DMS53 (cell line): ENCODE data around the gene SLC2A2.
A peak's percentile ranks its signal among the peaks of the same experiment; 100 is the strongest.

Experiments used
- DNase-seq: peaks from one replicate; lab custom pipeline; 2025; lab: John Stamatoyannopoulos, UW

The SLC2A2 gene

DNA sequence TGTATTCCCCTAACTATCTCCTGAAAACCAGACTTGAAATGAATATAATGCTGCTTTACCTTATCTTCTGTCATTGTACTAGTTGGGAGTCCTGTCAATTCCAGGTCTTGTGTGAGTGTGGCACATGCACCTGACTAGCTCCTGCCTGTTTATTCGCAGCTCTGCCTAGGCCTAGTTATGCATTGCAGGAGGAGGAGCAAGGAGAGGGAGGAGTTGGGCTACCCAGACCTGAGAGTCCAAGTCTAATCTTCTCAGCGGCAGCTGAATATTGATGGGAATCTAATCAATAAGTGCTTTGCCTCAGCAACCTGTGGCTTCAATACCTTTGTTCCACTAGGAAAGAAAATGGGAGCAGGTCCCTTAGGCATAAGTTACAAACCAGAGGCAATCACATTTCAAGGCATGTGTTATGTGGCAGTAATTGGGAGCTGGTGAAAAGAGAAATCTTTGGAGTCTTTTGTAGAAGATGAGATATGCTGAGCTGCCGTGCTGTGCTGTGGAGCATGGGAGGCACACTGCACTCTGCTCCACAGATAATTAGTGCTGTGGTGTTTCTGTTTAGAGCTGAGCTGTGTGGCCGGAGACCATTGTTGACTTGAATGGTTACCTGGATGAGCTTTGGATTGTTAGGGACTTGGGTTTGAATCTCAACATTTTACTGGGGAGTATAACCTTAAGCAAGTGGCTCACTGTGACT, at the start of gene SLC2A2:
TSS of gene SLC2A2 (minus strand) at position 124 of the 697 bp plus-strand sequence. CDS start at position 74, 50 bp downstream.
- DNase-seq: peak; percentile 14

DNA sequence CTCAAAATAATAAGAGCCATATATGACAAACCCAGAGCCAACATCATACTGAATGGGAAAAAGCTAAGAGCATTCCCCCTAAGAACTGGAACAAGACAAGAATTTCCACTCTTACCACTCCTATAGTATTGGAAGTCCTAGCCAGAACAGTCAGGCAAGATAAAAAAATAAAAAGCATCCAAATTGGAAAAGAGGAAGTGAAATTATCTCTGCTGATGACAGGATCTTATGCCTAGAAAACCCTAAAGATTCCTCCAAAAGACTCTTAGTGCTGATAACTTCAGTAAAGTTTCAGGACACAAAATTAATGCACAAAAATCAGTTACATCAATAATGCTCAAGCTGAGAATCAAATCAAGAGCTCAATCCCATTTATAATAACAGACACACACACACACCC, 45.9 kb upstream of the SLC2A2 start:
- DNase-seq: no peak

DNA sequence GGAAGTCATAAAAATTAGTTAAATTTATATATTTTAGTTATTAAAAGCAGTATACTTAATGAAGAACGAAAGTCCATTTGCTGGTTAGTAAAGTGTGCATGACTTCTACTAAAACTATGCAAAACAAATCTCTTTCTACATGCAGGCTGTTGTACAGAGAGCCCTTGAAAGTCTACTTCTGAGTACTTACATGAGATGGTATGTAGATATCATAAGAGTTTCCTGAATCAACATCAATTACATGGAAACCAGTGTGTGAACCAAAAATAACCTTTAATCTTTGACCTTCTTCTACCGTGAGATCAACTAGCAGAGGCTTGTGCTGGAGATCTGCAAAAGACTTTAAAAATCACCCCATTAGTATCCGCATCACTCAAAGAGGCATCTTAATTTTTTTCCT, 42.1 kb upstream of the SLC2A2 start:
- peak; percentile 9 for DNase-seq

DNA sequence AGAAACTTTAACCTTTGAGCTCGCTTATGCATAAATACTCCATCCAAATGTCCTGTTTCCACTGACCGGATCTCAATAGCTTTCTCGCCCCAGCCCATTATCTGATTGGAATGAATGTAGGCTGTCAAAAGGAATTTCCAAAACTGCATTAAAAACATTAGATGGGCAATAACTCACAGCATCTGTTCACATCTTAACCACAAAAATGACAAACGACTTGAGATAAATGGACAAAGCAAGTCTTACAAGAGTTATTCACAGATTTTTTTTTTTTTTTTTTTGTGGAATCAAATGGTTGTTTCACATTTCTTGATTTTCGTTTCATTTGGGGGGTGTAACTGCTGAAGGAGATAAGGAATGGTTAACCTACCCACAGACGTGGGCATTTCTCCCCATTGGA, 39.7 kb upstream of the SLC2A2 start:
- DNase-seq: no peak

DNA sequence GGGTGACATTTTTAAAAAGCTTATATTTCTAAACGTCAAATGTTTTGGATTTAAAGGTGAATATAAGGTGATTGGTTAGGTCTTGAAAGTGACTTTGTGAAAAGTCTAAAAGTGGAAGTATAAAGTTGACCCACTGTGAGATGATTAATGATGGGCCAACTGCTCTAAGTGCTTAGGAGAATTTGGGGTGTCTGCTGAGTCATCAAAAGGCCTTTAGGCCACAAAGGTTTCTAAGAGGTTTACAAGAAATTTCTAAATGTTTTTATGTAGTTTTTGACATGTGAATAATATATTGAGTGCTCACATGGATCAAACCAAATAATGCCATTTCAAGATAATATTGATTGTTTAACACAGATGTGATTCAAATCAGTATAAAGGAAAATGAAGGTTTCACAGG, 39.2 kb upstream of the SLC2A2 start:
- DNase-seq: no peak

DNA sequence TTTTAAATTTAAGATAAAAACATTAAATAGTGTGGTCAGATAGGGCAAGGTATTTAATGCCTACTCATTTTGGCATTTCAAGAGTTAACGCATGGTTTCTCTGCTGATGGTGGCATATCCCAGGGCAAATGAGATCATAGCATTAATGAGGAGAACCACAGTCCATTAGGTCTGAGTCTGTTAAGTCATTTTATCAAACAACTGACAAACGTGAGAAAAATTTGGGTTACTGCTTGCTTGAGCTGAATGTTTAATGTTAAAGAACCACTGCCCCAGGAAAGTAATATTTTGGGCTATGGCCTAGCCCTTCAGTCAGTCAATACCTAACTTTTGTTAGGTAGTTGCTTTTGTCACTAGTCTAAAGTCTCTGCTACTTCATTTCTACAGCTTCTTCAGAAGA, 37.9 kb upstream of the SLC2A2 start:
- DNase-seq: no peak

DNA sequence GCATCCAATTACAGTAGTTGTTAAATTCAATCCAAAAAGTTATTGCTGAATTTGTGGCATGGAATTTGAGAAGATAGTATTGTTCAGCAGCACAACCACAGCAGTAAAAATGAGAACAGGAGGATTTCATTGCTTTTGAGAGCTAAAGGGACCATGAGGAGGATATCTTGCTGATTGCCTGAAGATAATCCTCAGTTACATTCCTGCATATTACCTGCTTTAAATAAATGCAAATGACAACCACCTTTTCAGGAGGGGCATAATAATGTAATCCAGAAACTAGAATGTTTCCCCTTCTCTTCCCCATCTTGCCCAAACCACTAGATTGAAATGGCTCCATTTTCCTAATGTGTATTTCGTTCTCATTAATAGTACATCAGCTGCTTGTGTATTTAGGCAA, 35.2 kb upstream of the SLC2A2 start:
- DNase-seq: no peak

DNA sequence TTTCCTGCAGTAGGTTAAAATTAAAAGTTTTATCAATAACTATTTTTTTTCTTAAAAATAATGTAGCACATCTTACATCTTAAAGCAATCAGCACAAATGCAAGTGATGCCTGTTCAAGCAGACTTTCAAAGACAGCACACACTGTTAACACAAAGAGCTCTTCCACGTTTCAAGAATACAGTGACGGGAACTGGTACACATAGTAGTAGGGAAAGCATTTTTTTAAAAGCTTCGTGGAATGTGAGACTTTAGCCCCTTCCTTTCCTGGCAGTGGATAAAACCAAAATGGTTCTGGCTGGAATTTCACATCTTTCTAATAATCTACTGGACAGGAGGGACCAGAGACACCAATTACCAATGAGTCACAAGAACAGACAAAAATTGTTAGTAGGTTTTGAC, 33.5 kb upstream of the SLC2A2 start:
- DNase-seq: no peak

DNA sequence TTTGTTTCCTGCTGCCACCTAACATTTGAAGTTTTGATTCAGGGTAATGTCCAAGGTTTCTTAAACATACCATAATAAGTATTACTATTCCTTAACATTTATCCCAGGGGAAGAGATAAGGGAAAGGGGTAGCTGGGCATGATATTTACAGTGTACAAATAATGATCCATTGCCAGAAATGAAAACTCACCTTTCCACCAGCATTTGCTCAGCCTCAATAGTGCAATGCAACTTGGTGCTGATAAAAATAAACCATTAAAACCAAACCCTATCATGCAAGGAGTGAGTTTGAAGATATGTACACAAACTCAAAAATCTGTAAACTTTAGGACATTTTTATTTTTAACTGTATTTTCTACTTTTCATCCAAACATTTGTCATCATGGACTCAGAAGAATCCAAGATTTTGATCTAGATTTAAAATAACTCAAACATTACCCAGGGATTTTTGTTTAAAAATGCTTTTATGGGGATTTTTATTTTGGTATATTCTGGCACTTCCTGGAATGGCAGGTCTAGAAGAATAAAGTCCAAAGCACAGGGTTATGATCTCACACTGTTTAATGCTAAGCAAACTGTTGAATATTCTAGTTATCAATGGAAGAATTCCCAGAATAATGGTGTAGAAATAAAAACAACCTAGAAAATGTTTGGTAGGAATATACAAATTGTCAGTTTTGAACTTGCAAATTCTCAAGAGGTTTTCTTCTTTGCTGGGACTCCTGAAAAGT, 32.5 kb upstream of the SLC2A2 start:
- DNase-seq: no peak

DNA sequence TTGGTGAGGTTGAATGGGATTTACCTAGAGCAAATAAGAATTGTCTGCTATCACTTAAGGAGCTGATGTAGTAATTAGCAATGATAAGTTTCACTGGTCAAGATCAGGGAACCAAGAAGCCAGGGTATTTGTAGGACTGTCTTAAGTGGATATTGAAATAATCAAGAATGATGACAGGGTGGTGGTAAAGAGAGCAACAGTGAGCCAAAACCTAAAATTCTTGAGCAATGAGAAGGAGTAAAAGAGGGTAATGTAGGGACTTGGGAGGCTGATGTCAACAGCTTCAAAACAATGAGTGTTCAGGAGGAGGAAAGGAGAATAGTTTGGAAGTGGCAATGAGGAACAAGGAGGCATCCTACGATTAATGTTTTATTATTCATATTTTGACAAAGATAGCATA, 31.5 kb upstream of the SLC2A2 start:
- DNase-seq: no peak

DNA sequence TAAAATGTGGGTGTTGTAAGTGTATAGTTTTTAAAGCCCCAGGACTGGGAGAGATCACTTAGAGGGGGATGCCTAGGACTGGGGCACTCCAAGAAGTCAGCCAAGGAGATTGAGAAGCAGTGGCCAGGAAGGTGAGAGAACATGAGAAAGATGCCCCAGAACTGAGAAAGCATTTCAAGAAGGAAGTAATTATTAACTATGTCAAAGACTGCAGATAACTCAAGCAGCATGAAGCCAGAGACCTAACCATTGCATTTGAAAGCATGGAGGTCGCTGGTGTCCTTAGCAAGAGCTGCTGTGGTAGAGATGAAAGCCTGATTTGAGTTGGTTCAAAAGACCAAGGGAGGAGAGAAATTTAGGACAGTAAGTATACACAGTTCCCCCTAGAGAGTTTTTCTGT, 30.6 kb upstream of the SLC2A2 start:
- no peak for DNase-seq

DNA sequence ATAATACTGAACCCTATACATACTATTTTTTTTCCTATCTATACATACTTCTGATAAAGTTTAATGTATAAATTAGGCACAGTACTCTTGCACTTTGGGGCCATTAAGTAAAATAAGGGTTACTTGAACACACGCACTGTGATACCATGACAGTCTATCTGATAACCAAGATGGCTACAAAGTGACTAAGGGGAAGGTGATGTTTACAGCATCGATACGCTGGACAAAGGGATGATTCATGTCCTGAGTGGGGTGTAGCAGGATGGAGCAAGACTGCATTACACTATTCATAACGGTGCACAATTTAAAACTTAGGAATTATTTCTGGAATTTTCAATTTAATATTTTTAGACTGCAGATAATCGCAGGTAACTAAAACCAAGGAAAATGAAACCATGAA, 30.0 kb upstream of the SLC2A2 start:
- DNase-seq: peak; percentile 37

DNA sequence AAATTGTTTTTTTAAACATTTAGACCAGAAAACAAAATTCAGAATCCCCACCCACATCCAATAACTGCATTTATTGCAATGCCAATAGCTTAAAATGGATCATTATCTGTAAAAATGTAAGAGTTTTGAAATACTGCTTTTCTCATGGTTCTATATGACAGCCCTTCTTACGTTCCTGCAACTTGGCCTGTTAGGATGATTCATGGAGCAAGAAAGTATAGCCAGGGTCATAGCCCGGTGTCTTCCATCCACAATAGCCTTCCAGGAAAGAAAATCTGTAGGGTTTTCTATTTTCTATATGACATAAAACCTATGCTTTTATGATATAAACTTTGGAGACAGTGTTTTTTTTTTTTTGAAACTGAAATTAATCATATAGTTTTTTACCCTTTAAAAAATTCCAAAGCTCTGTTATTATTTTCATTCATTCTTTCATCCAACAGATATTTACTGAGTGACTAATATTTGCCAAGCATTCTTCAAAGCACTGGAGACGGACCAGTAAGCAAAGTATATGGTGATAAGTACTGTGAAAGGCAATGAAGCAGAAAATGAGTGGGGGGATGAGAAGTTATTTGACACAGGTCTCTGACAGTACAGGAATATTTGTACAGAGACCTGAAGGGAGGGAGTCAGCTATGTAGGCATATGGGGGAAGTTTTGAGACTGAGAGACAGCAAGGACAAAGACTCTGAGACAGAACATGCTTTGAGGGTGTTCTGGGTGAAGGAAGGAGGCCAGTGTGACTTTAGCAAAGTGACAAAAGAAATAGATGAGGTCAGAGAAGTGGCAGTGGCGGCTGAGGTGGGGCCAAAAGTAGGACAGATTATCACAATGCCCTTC, 29.0 kb upstream of the SLC2A2 start:
- DNase-seq: peak; percentile 84

DNA sequence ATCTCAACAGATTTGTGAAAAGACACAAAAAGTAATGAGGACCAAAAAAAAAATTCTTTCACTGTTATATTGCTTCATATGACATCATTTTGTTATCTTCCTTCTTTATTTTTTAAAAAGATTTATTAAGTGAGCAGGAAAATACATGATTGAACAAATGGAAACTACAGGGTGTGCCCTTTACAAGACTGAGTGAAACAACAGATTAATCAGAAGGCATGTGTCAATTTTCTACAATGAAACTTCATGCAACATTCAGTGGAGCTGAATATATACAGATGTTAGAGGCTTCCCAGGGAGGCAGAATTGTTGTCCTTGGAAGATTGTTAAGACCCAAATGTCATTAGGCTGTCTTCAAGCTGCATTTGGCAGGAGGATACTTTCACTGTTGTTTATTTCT, 28.4 kb upstream of the SLC2A2 start:
- DNase-seq: no peak

DNA sequence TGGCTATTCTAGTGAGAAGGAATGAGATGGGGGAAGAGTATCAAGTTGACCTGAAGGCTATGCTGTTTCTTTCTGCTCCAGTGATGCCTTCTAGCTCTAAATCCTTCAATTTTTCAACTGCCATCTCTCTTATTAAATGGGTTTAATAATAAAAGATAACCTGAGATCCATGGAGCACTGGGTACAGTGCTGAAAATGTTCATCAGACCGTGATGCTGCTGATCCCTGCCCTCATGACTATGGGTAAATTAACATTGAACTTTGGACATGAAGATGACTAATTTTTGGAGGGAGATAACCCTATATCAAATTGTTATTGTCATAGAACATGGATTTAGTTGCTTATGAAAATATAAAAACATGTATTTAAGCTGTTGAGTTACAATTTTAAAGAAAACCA, 27.7 kb upstream of the SLC2A2 start:
- DNase-seq: no peak

DNA sequence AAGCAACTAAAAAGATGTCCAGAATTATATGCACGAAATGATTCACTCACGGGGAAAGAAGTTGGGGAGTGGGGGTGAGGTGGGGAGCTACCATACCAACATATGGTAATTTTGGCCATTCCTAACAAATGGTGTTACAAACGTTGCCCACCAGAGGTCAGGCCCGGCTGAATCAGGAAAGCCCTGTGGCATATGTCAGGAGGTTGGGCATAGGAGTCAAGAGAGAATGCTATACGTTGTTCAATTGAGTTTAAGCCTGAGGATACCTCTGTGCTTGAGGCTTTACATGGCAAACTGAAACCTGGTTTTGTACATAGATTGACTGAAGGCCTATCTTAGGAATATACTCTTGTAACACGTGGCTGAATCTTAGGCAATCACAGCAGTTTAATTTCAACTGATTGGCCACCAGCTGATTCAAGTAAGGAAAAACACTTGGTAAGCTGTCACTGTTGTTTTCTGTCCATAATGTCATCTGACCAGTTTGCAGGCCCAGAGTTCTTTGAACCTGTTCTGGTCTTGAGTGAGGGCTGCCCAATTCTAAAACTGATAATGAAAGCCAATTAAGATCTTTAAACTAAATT, 23.4 kb upstream of the SLC2A2 start:
- peak; percentile 80 for DNase-seq

DNA sequence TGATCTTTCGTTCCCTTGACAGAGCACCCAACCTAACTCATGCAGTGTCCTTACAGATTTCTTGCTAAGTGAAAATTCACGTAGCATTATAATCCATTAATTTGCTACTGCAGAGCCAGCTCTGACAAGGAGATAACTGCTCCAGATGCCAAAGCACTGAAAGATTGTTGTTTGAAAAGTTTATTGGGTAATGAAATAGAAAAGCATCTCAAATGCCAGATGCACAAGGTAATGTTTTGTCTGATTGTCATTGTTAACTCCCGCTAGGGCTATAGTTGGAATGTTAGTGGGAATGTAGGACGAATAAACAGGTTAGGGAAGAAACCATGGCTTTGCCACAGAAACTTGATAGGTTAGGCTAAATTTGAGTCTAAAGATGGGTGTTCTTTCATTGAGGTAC, 20.2 kb upstream of the SLC2A2 start:
- no peak for DNase-seq

DNA sequence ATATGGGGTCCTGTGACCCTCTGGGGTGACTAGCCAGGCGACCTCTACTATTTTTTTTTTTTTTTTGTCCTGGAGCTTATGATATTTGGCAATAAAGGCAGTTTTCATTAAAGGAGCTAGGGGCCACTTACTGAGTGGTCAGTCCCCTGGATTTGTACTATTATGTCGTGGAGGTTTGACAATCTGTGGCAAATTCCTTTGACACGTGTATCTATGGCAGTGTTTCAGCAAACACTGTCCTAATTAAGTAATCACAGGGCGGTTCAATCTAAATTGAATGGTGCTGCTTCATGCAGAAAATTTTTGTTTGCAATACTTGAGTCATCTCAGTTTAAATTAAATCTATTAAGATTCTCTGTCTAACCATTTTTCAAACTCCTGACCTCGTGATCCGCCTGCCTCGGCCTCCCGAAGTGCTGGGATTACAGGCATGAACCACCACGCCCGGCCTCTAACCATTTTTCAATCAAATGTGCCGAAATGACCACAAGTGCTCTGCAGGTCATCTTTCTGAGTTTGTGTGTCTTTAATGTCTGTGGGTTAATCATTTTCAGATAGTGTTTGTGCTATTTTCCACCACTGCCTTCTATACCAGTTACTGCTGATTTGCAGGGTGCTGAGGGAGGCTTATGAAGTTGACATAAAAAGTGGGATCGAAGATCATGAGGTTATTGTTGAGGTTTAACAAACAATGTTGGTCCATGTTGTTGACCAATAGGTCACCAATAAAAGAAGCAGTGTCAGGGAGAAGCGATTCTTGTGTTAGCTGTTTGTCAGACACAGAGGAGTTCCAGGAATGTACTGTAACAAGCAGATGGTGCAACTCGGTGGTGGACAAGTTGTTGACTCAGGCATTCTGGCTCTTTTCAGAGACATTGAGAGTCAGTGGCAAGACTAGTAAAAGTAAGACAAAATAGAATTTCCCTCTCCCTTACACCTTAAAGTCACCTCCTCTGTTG, 18.6 kb upstream of the SLC2A2 start:
- no peak for DNase-seq

DNA sequence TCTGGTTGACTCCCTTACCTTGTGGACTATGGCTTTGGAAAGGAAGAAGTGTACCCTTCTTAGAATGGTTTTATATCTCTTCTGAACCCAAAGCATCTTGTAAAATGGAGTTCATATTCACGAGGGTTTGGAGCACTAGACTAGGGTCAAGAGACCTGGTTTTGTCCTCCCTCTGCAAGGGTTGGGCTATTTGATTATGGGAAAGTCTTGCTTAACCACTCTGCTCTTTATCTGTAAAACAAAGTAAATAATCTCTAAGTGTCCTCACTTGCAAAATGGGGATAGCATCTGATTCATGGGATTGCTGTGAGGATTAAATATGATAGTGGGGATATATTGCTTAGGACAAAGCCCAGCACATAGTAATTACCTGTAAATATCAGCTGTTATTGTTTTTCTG, 17.9 kb upstream of the SLC2A2 start:
- DNase-seq: no peak

DNA sequence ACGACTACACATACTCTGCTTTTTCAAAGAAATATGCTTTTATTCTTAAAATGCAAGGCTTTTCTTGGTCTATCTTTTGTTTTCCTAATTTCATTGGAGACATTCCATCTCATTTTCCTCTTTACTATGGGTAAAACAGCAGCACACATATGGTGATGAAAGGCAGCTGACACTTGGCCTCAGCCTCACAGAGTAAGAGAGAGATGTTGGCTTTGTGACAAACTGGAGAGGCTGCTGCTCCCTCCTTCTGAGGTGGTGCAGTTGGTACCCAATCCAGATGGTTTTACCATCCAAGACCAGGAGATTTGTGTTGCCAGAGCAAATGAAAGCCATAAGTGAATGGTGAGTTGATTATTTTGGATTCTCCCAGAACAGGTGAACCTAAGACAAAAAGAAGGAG, 13.2 kb upstream of the SLC2A2 start:
- no peak for DNase-seq

DNA sequence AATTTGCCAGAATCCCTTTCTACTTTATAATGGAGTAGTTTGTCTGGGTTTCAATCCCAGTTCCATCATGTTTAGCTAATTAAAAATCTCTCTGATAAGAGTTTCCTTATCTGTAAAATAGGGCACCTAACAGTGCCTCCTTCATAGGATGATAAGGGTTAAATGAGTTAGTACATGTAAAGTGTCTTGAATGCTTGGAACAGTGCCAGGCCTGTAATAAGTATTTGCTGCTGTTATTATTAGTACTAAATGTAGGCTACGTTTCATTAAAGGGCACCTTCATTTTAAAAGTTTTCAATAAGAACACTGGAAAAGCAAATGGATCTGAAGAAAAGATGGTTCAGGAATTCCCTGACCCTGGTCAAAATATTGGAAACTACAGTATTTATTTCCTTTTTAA, 11.8 kb upstream of the SLC2A2 start:
- DNase-seq: no peak
